HCT116 (cell line): ENCODE data around the gene HCN4. TPM values are rescaled to one million over a fixed set of nuclear protein-coding genes. Genes with fewer than 3 reads are reported as not detected.

Experiments used
- ATAC-seq: fragments of 200-7000 bp; cut with Tn5 transposase; 2 replicates; pipeline ENCODE4 v1.9.1; 2020; ENCODE audit warnings: mild to moderate bottlenecking, moderate library complexity
- BruUV-seq: library from RNA; stranded (reverse); fragments of 400-500 nt; replicated peaks from 2 replicates; lab custom pipeline; 2021; lab: Mats Ljungman, UMichigan
- CTCF ChIA-PET: fragments of 300-600 bp; sonication (Branson Sonifier 250); formaldehyde crosslinking; loops from one replicate; lab custom pipeline; 2021; ENCODE audit warnings: antibody characterized with exemption; lab: Charles Lee
- POLR2A ChIA-PET: fragments of 300-600, 350-600 bp; sonication (Branson Sonifier 250); formaldehyde crosslinking; loops from one replicate; lab custom pipeline; 2021; ENCODE audit warnings: antibody characterized with exemption; lab: Charles Lee
- RAD21 ChIA-PET, 2 experiments: fragments of 300-600 bp; sonication (Branson Sonifier 250); formaldehyde crosslinking; loops; one replicate each; lab custom pipeline; 2023; ENCODE audit warnings: low total read pairs in 2 of 2; ENCODE audit not compliant: uncharacterized antibody in 2 of 2, unreplicated experiment in 2 of 2, low non-redundant PET in 1 of 2; lab: Charles Lee
- DNase-seq: peaks from one replicate; pipeline ENCODE4 v3.0.0-alpha.2; 2010; ENCODE audit warnings: low read depth, low spot score
- H2AFZ ChIP-seq: fragments of 200-600 bp; shearing (Covaris generic), sonication (generic); 2 replicates; pipeline ENCODE4 v1.6.1; 2017; ENCODE audit warnings: low read depth, mixed run types, mixed read lengths, antibody characterized with exemption, low read length; ENCODE audit not compliant: poor library complexity, severe bottlenecking
- H3K27ac ChIP-seq: 2 replicates; pipeline ENCODE4 v1.5.1; 2012; ENCODE audit warnings: low read depth, low read length
- H3K27me3 ChIP-seq: fragments of 200-600 bp; sonication (generic); 2 replicates; pipeline ENCODE4 v1.6.1; 2016; ENCODE audit warnings: mixed run types, low read length, mixed read lengths; ENCODE audit not compliant: insufficient read depth
- H3K36me3 ChIP-seq, 2 experiments: fragments of 200-500 bp in 1 of 2; fragments of 200-600 bp in 1 of 2; sonication (Bioruptor generic) in 1 of 2; sonication (generic) in 1 of 2; 2 replicates each; pipeline versions ENCODE4 v1.5.1 to v1.6.1; 2014 to 2016; ENCODE audit warnings: low read length in 2 of 2, inconsistent platforms in 1 of 2, mixed read lengths in 1 of 2, mixed run types in 1 of 2; ENCODE audit not compliant: insufficient read depth in 2 of 2, control insufficient read depth in 1 of 2
- H3K4me1 ChIP-seq, 2 experiments: fragments of 200-600 bp in 1 of 2; sonication (generic) in 1 of 2; 2 replicates each; pipeline versions ENCODE4 v1.5.1 to v1.6.1; 2012 to 2017; ENCODE audit warnings: low read length in 2 of 2, inconsistent platforms in 1 of 2, mild to moderate bottlenecking in 1 of 2, mixed read lengths in 1 of 2, mixed run types in 1 of 2, moderate library complexity in 1 of 2; ENCODE audit not compliant: insufficient read depth in 2 of 2, control insufficient read depth in 1 of 2
- H3K4me2 ChIP-seq: fragments of 200-600 bp; sonication (generic); 2 replicates; pipeline ENCODE4 v1.6.1; 2017; ENCODE audit warnings: mixed run types, low read length, mixed read lengths
- H3K4me3 ChIP-seq, 2 experiments: fragments of 200-600 bp in 1 of 2; sonication (generic) in 1 of 2; replicated peaks in 1 of 2; 2 replicates each; pipeline ENCODE4 v1.5.1; 2011 to 2016; ENCODE audit warnings: low read length in 2 of 2, control low read depth in 1 of 2, low read depth in 1 of 2, mild to moderate bottlenecking in 1 of 2, mixed read lengths in 1 of 2, mixed run types in 1 of 2
- H3K79me2 ChIP-seq: fragments of 200-600 bp; sonication (generic); 2 replicates; pipeline ENCODE4 v1.6.1; 2017; ENCODE audit warnings: mild to moderate bottlenecking, mixed run types, low read length, moderate library complexity, mixed read lengths; ENCODE audit not compliant: insufficient read depth
- H3K9ac ChIP-seq: fragments of 200-600 bp; sonication (generic); 2 replicates; pipeline ENCODE4 v1.6.1; 2016; ENCODE audit warnings: low read length, mixed read lengths
- H3K9me2 ChIP-seq: fragments of 200-600 bp; sonication (generic), shearing (Covaris generic); 2 replicates; pipeline ENCODE4 v1.6.1; 2017; ENCODE audit warnings: mixed run types, mild to moderate bottlenecking, moderate library complexity; ENCODE audit not compliant: insufficient read depth
- H3K9me3 ChIP-seq, 2 experiments: fragments of 200-500 bp in 1 of 2; fragments of 200-600 bp in 1 of 2; sonication (Bioruptor generic) in 1 of 2; sonication (generic) in 1 of 2; 2 replicates each; pipeline ENCODE4 v1.6.1; 2014 to 2017; ENCODE audit warnings: low read length in 2 of 2, mixed read lengths in 2 of 2, inconsistent platforms in 1 of 2, low read depth in 1 of 2, mild to moderate bottlenecking in 1 of 2, mixed run types in 1 of 2, moderate library complexity in 1 of 2; ENCODE audit not compliant: control insufficient read depth in 1 of 2, insufficient read depth in 1 of 2
- H4K20me1 ChIP-seq: fragments of 200-600 bp; sonication (generic), shearing (Covaris generic); 2 replicates; pipeline ENCODE4 v1.6.1; 2017; ENCODE audit warnings: mixed run types, mild to moderate bottlenecking, moderate library complexity; ENCODE audit not compliant: insufficient read depth
- EGR1 ChIP-seq: IDR thresholded peaks from 2 replicates; pipeline ENCODE4 v1.6.1; 2012; ENCODE audit warnings: low read depth
- EZH2 ChIP-seq: fragments of 200-600 bp; sonication (generic); IDR thresholded peaks from 2 replicates; pipeline ENCODE4 v1.6.1; 2017; ENCODE audit warnings: antibody characterized with exemption, mixed run types
- EZH2phosphoT487 ChIP-seq: fragments of 200-600 bp; IDR thresholded peaks from 2 replicates; pipeline ENCODE4 v1.6.1; 2018; ENCODE audit warnings: antibody characterized with exemption, borderline replicate concordance
- FOSL1 ChIP-seq: IDR thresholded peaks from 2 replicates; pipeline ENCODE4 v1.6.1; 2012; ENCODE audit warnings: low read depth
- JUND ChIP-seq: IDR thresholded peaks from 2 replicates; pipeline ENCODE4 v1.6.1; 2012
- POLR2A ChIP-seq: IDR thresholded peaks from 2 replicates; pipeline ENCODE4 v1.7.0; 2011; ENCODE audit warnings: borderline replicate concordance; ENCODE audit not compliant: insufficient read depth, insufficient read length; ENCODE audit errors: extremely low read depth
- POLR2AphosphoS5 ChIP-seq: IDR thresholded peaks from 2 replicates; pipeline ENCODE4 v1.6.1; 2011; ENCODE audit warnings: mild to moderate bottlenecking, low read depth, low read length, moderate library complexity
- RAD21 ChIP-seq: IDR thresholded peaks from 2 replicates; pipeline ENCODE4 v1.6.1; 2012; ENCODE audit warnings: low read depth, mild to moderate bottlenecking
- SIN3A ChIP-seq: IDR thresholded peaks from 2 replicates; pipeline ENCODE4 v1.6.1; 2012; ENCODE audit warnings: low read depth
- SP1 ChIP-seq: IDR thresholded peaks from 2 replicates; pipeline ENCODE4 v1.6.1; 2012; ENCODE audit warnings: low read depth
- SRF ChIP-seq: IDR thresholded peaks from 2 replicates; pipeline ENCODE4 v1.6.1; 2012; ENCODE audit warnings: low read depth
- ZNF274 ChIP-seq: fragments of 200-500 bp; sonication (Bioruptor generic); IDR thresholded peaks from 2 replicates; pipeline ENCODE4 v1.6.1; 2014; ENCODE audit warnings: mild to moderate bottlenecking, low read depth, low read length, inconsistent platforms
- intact Hi-C: fragments of 100-400 bp; cut with micrococcal nuclease; formaldehyde crosslinking; loops from 2 replicates; pipeline ENCODE4 v1.10.0; 2022
- total RNA-seq: library from RNA; stranded (reverse); gene quantifications from one replicate; pipeline ENCODE4 v1.2.1, GENCODE V29; 2021; ENCODE audit not compliant: unreplicated experiment
- TF ChIP-seq, protein P1 (sequence below): IDR thresholded peaks from 2 replicates; pipeline ENCODE4 v1.6.1; 2011; ENCODE audit warnings: mild to moderate bottlenecking, low read length, moderate library complexity; ENCODE audit not compliant: insufficient replicate concordance; ENCODE audit errors: extremely low read depth
- TF ChIP-seq, protein P2 (sequence below): IDR thresholded peaks from 2 replicates; pipeline ENCODE4 v1.6.1; 2012
- TF ChIP-seq, protein P3 (sequence below), 3 experiments: fragments of 200-600 bp in 1 of 3; sonication (generic) in 1 of 3; IDR thresholded peaks in 2 of 3; conservative IDR thresholded peaks in 1 of 3; 2 replicates each; pipeline ENCODE4 v1.5.1; 2012 to 2017; ENCODE audit warnings: low read depth in 2 of 3, low read length in 2 of 3, antibody characterized with exemption in 1 of 3, borderline replicate concordance in 1 of 3, control low read depth in 1 of 3, mild to moderate bottlenecking in 1 of 3, mixed read lengths in 1 of 3, mixed run types in 1 of 3, moderate library complexity in 1 of 3; ENCODE audit not compliant: insufficient read depth in 1 of 3

Gene HCN4
- total RNA-seq, 1 experiment from 2014 or later = 1.7 TPM

DNA sequence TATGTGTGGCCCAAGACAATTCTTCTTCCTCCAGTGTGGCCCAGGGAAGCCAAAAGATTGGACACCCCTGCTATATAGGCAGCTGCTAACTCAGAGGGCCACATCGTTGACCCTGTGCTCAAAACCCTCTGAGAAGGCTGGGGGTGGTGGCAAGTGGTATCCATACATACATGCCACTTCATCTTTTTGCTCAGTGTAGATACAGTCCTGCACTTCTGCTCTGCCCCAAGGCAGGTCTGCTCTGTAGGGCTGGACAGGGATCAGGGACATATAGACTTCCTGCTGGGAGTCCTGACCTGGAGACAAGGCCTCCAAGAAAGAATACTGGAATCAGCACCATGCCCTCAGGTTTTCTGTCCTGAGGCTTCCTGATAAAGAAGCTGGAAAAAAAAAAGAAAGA is 4.5 kb upstream of the HCN4 start:
- ChIA-PET POLR2A (no interaction called here), RAD21 (no interaction called here)
- H3K27me3 ChIP-seq = 0 out of 2 replicates have a peak, but pooled peaks cover 2% of the 10 kb centered on the region
- H3K27ac ChIP-seq = no peak overlapping the region
- BruUV-seq = no TSS peak
- H3K9me2 ChIP-seq = no peaks in the 10 kb centered on the region
- H3K9ac ChIP-seq = no peak overlapping the region
- ATAC-seq = no peak
- intact Hi-C loops = no loop called here
- H2AFZ ChIP-seq = no peak overlapping the region
- no peaks in the 10 kb centered on the region for H3K4me1 ChIP-seq
- H3K79me2 ChIP-seq = no peaks in the 10 kb centered on the region
- no peaks in the 10 kb centered on the region for H3K9me3 ChIP-seq
- no peak for DNase-seq
- TF ChIP-seq JUND (no peak), FOSL1 (no peak), ZNF274 (no peak), EGR1 (no peak), RAD21 (no peak), SIN3A (no peak), SP1 (no peak), EZH2phosphoT487 (no peak), SRF (no peak), EZH2 (no peak), POLR2AphosphoS5 (no peak), POLR2A (no peak)
- TF ChIP-seq, protein P1, sequence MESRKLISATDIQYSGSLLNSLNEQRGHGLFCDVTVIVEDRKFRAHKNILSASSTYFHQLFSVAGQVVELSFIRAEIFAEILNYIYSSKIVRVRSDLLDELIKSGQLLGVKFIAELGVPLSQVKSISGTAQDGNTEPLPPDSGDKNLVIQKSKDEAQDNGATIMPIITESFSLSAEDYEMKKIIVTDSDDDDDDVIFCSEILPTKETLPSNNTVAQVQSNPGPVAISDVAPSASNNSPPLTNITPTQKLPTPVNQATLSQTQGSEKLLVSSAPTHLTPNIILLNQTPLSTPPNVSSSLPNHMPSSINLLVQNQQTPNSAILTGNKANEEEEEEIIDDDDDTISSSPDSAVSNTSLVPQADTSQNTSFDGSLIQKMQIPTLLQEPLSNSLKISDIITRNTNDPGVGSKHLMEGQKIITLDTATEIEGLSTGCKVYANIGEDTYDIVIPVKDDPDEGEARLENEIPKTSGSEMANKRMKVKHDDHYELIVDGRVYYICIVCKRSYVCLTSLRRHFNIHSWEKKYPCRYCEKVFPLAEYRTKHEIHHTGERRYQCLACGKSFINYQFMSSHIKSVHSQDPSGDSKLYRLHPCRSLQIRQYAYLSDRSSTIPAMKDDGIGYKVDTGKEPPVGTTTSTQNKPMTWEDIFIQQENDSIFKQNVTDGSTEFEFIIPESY = no peak
- TF ChIP-seq, protein P2, sequence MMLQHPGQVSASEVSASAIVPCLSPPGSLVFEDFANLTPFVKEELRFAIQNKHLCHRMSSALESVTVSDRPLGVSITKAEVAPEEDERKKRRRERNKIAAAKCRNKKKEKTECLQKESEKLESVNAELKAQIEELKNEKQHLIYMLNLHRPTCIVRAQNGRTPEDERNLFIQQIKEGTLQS = no peak
- TF ChIP-seq, protein P3, sequence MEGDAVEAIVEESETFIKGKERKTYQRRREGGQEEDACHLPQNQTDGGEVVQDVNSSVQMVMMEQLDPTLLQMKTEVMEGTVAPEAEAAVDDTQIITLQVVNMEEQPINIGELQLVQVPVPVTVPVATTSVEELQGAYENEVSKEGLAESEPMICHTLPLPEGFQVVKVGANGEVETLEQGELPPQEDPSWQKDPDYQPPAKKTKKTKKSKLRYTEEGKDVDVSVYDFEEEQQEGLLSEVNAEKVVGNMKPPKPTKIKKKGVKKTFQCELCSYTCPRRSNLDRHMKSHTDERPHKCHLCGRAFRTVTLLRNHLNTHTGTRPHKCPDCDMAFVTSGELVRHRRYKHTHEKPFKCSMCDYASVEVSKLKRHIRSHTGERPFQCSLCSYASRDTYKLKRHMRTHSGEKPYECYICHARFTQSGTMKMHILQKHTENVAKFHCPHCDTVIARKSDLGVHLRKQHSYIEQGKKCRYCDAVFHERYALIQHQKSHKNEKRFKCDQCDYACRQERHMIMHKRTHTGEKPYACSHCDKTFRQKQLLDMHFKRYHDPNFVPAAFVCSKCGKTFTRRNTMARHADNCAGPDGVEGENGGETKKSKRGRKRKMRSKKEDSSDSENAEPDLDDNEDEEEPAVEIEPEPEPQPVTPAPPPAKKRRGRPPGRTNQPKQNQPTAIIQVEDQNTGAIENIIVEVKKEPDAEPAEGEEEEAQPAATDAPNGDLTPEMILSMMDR (IDR thresholded peaks at IDR 0.05 in 2 of 3, conservative IDR thresholded peaks at IDR 0.05 in 1 of 3; ENCODE audit: borderline replicate concordance in 1 of 3, insufficient read depth in 1 of 3, low read depth in 2 of 3, low read length in 2 of 3) = no peak
- TF ChIP-seq, all 23 proteins: peak for 0
- Histone ChIP-seq H3K4me3 (no peak overlapping the region), H4K20me1 (no peaks in the 10 kb centered on the region), H3K4me2 (no peak overlapping the region), H3K36me3 (no peaks in the 10 kb centered on the region)
- CTCF ChIA-PET = no interaction called here
